Right ventricle myocardium superior (tissue), 1 donor: ENCODE data around the gene SLC25A26. TPM values are rescaled to one million over a fixed set of nuclear protein-coding genes. Genes with fewer than 3 reads are reported as not detected.

Experiments
- ATAC-seq: fragments of 200-7000 bp; cut with Tn5 transposase; one replicate; pipeline ENCODE4 v1.9.1; 2020; ENCODE audit warnings: mild to moderate bottlenecking; ENCODE audit not compliant: poor library complexity
- DNase-seq: peaks from one replicate; pipeline ENCODE4 v3.0.0-alpha.2; 2020
- intact Hi-C: fragments of 100-400 bp; cut with DNase I; formaldehyde crosslinking; loops from one replicate; pipeline ENCODE4 v1.11.2; 2022
- total RNA-seq: library from RNA; stranded (reverse); fragmentation: NEBNext Ultra II Directional; extraction: Animal tissue kit (Norgen Biotek cat#: 25700); gene quantifications from one replicate; pipeline ENCODE4 v1.2.1, GENCODE V29; 2021
- donor health status: DM: no; HTN: yes; CAD: no; lungs with severe emphysema.

SLC25A26 gene
- total RNA-seq, 1 donor from 2014 or later = 51.3 TPM

DNA sequence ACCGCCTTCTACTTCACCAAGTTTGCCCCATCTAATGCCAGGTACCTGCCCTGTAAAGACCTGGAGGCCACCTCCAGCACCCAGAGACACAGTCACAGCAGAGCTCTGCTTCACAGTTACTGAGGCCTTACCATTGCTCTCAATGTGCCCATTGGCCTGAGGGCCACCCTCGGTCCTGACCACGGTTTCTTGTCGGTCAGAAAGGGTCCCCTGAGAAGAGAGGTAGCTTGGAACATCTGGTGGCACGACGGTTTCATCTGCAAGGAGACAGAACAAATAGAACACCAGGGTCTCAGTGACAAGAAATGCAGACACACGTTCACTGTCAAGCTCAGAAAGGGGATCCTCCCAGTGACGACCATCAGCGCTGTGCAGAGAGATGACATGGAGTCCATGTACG is 161.3 kb downstream of the SLC25A26 start:
- ATAC-seq (no peak), DNase-seq (no peak)
- intact Hi-C loops = no loop called here

DNA sequence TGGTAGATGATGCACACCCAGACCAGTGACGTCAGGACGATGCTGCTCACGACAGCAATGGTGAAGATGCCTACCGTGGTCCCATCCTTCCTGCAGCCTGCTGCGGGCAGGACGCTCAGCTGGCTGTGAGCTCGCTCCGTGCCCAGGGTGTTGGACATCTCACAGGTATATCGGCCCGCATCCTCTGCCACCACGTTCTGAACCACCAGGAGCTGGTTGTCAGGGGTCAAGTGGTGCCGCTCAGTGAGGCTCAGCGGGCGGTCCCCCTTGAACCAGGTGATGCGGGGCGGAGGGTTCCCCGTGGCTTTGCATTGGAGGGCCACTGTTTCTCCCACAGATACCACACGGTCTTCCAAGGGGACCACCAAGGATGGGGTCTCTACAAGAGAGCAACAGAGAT is 162.2 kb downstream of the SLC25A26 start:
- no peak for DNase-seq
- intact Hi-C loops = no loop called here
- no peak for ATAC-seq

DNA sequence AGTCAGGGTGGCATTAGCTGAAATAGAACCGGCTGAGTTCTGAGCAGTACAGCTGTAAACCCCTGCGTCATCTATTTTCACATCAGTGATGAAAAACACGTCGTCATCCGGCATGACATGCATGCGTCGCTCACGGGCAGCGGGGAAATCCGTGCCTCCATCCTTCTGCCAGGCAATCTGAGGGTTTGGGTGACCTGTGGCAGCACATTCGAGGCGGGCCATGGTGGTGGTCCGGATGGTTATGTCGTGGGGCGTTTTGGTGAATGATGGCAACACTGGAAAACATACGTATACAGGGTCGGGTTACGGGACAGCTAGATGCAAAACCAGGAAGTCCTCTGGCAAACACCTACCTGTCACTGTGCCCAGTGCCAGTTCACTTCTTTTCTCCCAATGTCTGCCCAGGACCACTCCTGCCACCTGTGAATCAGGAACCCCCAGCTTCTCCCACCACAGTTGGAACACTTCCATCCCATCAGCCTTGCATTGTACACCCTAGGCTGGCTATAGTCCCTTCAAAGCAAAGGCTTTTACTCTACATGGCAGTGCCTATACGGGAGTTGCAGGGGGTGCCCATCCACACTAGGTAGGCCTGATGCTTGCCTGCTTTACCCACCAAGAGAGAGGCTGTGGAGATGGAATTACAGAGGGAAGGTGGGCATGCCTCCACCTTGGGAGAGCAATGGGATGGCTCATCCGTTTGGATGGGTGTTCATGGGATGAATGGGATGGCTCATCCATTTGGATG is 163.4 kb downstream of the SLC25A26 start:
- DNase-seq (no peak), ATAC-seq (no peak)
- intact Hi-C loops = no loop called here

DNA sequence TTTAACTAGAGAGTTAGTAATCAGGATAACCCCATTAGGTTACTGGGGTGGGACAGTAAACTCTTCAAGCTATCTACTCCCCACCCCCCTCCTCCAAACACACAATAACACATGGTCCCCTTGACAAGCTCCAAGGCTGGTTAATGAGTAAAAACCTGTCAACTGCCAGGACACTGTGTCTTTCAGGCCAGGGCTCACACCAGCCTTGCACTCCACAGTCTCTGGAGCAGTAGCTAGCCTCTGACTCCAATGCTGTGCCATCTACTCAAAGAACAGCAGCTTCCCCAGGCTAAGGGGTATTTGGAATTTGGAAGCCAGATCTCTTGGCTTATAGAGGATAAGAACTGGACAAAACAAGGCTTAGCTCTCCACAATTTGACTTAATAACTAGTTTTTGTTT is 164.3 kb downstream of the SLC25A26 start:
- intact Hi-C loops = no loop called here
- ATAC-seq = no peak
- DNase-seq = no peak

DNA sequence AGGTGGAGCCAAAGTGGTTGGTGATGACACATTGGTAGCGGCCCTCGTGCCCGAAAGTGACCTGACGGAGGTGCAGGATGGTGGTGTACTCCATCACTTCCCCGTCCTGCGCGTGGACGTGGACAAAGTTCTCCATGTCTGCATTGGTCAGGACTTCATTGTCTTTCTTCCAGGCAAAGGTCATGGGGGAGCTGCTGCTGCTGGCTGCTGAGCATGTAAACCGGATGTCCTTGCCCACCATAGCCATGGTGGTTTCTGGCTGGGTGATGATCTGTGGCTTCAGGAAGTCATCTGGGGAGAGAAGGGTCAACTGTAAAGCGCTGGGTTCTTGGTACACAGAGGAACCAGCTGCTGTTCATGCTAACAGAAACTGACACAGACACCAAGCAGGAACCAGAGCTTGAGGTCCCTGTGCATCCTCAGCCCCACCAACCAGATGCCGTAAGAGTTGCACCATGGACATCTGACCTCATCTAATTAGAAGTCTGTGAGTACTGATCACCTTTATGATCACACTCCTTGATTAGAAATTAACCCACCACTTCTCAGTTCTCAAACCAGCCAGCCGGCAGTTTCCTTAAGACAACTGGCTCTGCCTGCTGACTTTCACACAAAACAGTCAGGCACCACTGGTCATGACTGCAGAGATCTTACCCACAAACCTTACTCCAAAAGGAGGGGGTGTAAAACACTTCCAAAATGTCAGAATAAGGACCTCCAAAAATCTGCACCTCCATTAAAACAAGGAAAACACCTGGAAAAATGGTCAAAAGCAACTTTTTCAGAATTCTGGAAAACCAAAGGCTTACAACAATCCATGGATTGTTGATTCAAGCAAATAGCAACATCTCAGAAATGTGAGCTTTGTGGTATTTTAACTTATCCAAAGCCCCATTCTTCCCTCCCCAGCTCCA is 165.5 kb downstream of the SLC25A26 start:
- no peak for ATAC-seq
- DNase-seq = no peak
- intact Hi-C loops = no loop called here

DNA sequence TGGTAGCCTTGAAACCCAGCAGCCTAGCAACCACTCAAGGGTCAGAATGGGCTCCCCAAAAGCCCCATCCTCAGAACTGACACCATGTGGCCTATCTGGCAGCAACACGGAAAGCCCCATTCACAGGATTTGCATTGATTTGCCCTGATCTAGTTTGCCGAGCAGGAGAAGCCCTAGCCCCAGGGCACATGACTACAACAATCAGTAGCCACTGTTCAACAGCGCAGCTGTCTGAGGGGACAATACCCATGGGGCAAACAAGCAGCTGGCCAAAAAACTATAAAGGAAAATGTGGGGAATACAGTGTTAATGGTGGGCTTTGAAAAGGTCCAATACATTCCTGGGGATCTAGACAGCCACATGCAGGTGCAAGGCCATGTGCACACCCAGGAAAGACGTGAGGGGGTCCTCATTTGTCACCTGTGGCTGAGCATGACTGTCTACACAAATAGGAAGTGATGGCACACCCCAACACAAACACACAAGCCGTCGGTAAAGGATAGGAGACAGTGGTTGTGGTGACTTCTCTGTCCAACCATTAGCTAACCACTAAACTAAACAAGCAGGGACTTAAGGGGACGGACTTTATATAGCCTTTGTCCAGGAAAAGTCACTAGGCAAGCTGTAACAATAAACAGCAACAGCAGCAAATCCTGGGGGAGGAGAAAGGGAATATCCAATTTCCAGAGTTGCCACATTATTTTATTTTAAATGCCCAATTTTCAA is 166.3 kb downstream of the SLC25A26 start:
- DNase-seq (no peak), ATAC-seq (no peak)
- intact Hi-C loops = no loop called here

DNA sequence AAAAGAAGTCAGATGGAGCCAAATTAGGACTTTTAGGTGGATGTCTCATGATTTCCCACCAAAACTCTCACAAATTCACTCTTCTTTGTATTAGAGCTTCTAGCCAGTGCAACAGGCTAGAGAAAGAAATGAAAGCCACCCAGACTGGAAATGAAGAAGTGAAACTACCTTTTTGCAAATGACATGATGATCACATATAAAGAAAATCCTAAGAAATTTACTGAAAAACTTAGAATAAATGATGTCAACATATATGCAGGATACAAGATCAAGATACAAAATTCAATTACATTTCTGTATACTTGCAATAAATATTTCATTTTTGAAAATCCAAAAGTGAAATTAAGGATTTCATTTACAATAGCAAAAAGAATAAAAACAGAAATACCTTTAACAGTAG is 169.2 kb downstream of the SLC25A26 start:
- intact Hi-C loops = no loop called here
- ATAC-seq (no peak), DNase-seq (no peak)

DNA sequence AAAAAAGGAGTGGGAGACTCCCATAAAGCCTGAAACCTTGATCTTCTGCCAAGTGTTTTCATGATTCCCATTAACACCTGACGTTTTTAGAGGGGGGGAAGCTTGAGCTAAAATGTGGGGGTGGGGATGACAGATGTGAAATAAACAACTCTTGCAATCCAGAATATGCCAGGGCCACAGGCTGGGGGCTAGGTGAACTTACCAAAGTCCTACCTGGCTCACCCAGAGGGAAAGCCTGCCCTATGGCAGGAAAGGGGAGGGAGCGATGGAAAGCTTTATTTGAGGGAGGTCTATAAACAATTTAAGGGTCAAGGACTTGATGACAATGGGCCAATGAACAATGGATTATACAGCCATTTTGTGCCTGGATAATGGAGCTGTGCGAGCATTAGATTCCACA is 171.7 kb downstream of the SLC25A26 start:
- DNase-seq = no peak
- intact Hi-C loops = no loop called here
- ATAC-seq = no peak

DNA sequence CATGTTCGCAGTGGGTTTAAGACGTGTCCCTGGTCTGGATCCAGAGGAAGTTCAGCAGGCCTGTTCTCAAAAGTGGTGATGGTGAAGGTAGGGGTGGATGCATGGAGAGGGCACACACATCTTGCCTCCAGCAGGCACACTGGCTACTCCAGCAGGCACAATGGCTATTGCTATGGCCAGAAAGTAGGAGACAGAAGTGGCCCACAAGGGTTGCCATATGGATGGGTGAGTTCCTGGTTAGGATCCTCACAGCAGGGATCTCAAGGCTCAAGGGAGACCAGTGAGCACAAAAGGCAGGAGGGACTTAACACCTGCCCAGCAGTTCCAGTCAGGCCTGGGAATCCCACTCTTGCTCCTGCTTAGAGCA is 172.1 kb downstream of the SLC25A26 start:
- intact Hi-C loops = no loop called here
- ATAC-seq (no peak), DNase-seq (no peak)

DNA sequence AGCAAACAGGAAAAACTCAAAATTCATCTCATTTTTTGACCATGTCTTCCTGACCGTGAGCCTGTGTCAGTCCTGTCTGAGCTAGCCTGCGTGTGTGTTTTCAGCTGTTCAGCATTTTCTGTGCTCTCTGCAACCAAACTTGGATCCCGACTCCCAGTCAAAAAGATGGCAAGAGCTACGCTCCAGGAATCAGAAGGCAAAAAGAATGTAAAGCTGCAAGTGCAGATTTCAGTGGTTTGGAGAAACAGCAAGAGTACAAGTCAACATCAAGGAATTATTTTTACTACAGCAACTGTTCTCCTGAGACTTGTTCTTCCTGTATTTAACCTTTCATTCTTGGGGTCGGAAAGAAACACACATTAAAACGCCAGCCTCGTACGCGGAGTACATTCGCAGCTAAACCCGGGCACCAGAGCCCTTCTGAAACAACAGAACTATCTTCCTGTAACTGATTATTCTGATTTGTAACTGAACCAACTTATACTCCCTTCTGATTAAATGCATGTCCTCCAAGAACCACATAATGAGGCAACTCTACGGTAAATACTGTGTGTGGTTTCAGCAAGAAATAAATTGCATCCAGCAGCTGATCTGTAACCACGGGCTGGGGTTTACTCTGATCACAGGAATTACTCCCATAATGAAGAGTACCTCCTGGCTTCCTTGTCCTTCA is 172.7 kb downstream of the SLC25A26 start:
- ATAC-seq = no peak
- intact Hi-C loops = no loop called here
- DNase-seq = no peak

DNA sequence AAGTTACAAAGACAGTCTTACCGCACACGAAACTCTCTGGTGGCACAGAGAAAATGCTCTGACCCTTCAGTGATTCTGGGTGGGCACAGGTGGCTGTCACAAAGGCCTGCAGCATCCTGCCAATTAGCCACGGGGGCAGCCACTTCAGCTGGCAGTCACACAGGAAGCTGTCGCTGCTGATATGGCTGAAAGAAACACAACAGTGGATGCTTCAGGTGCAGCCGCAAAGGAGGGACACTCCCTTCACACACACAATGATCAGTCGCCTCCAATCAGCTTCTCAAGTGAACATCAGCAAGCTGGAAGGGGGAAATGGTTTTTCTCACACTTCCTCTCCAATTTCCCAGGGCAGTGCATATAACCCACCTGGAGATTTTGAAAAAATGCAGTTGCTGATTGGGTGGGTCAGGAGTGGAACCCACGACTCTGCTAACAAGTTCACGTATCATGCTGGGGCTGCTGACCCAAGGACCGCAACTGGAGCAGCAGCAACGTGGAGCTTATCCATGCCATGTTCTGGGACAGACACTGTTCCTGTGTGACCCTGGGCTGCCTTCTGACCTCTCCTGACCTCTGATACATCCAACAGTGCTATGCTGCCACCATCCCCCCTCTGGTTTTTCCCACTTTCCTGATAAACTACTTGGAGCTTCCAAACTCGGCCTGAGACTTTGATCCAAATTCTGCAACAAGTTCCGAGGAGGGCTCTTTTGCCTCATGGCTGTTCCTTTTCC is 173.4 kb downstream of the SLC25A26 start:
- ATAC-seq (no peak), DNase-seq (peak; percentile 34)
- intact Hi-C loops = no loop called here

DNA sequence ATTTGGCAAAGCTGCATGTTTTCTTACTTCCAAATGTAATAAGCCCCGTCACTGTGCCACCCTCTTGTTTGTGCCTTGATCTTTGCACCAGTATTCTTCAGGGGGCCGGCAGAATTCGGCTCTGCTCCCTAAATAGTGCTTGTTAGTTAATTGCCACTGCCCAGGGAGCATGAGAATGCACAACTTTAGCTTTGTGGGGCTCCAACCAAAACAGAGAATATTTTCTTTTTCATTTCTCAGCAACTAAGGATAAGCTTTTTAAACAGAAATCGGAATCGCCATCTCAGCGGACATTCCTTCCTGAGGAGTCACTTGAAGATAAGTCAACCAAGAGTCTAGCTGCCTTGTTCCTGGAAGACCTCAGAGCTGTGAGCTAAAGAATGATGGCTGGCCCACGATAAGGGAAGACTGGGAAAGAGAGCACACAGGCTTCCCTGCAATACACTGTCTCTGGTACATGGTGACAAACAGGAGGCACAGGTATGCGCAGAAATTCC is 174.0 kb downstream of the SLC25A26 start:
- intact Hi-C loops = no loop called here
- DNase-seq = no peak
- no peak for ATAC-seq

DNA sequence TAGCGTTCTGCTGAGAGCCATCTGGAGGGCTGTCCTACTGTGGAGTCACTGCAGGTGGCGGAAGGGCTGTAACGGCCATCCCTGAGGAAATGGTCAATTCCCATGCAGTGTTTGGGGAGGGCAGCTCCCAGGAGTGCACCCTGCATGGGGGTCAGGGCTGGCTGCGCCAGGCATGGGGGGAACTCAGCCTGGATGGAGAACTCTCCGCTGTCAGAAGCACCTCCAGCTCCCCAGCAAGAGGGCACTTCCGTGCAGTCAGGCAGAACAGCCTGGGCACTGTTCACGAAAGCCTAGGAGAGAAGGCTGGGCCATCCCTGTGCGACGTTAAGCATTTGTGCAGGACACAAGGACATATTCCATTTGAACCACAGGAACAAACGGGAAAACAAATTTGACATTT is 174.8 kb downstream of the SLC25A26 start:
- intact Hi-C loops = no loop called here
- ATAC-seq (no peak), DNase-seq (peak; percentile 25)

DNA sequence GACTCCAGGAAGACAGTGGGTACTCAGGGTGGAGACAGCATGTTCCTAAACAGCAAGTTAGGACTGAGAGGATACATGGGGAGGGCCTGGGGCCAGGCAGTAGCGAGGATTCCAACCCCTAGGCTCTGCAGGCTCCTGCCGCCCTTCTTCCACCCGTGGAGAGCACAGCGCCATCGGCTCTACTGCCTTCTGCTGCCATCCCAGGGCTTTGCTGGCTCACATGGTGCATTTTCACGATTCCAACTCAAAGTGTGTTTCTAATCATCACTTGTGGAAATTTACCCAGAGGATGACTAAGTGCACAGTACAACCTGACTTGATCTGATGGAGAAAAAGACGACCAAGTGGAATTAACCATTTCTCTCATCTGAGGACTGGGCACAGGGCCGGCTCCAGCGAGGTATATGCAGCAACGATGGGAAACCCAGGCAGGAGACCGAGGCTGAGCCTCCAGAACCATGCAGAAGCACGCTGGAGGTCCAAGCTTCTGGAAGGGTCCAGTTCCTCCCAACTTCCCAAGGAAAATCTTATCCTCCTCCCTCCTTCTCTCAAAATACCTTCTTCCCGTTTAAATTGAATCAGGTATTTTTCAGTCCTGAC is 175.5 kb downstream of the SLC25A26 start:
- peak; percentile 6 for DNase-seq
- intact Hi-C loops = no loop called here
- no peak for ATAC-seq

DNA sequence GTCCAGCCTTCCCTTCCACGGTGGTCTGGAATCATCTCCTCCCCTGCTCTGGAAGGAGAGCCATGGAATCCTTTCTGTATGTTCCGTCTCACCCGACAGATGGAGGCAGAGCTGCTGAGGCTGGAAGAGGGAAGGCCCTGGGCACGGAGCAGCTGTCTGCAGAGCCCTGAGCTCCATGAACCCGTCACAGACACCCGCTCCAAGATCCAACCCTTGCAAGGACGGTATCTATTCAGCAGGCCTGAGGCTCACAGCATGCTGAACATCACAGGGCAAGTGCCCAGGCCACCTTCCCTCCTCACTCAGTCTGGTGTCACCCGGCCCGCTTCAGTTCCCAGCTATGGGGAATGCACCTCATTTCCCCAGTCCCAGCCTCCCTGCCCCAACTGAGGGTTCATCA is 176.1 kb downstream of the SLC25A26 start:
- DNase-seq (peak; percentile 21), ATAC-seq (no peak)
- intact Hi-C loops = no loop called here

DNA sequence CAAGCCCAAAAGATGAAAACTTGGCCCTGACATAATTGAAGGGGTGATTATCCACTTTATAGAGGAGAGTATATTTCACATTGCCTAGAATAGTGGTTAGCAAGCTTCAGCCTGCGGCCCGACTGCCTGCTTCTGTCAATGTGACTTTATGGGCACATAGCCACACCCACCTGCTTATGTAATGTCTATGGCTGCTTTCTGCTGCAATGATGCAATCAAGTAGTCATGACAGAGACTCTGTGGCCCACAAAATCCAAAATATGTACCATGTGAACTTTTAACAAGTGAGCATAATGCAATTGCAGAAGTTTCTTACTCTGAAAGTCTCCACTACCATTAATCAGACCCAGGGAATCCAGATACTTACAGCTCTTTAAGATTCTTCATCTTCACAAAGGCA is 176.9 kb downstream of the SLC25A26 start:
- ATAC-seq (no peak), DNase-seq (no peak)
- intact Hi-C loops = no loop called here

DNA sequence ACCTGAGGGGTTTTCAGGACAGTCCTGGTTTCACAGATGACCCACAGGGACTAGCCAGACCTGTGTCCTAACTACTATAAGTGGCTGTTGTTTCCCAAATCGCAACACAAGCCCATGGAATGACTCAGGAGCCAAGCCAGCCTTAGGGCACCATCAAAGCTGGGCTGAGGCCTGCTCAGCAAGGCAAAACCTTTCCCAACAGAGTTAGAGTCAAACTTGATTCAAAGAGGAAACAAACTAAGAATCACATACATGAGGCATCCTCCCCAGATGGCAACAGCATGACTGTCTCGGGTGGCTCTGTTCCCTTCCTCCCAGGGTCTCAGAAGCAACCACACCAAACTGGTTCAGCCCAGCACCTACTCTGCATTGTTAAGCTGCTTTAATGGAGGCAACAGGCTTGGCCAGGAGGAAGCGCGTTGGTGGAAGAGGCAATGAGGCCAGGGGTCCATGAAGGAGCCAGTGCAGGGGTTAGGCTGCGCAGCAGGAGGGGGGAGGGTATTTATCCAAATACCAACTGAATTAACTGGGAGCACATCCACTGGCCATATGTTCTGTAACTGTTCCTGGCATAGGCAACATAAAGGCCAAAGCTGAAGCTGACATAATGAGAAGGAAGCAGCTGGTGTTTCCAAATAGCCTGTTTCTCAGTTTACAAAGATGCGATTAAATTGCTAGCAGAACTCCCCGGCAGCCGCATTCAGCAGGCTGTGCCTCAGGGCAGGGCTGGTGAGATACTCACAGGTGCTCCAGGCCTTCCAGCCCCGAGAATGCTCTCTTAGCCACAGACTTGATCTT is 177.6 kb downstream of the SLC25A26 start:
- ATAC-seq (no peak), DNase-seq (no peak)
- intact Hi-C loops = no loop called here
